HEK293 (cell line): ENCODE data around the gene CLASP1.

Experiments
- CTCF ChIA-PET: fragments of 350-600 bp; formaldehyde crosslinking; extraction: SDS; loops from one replicate; lab custom pipeline; 2021; ENCODE audit warnings: antibody characterized with exemption; lab: Yijun Ruan, JAX
- POLR2A ChIA-PET: fragments of 300-600 bp; formaldehyde crosslinking; extraction: SDS; loops from one replicate; lab custom pipeline; 2020; ENCODE audit warnings: antibody characterized with exemption, inconsistent platforms; lab: Yijun Ruan, JAX
- H3K27ac ChIP-seq: fragments of 200-500 bp; sonication (Bioruptor generic); 2 replicates; pipeline ENCODE4 v1.5.1; 2014; ENCODE audit warnings: low read depth, low read length, control low read depth, inconsistent platforms; ENCODE audit errors: extremely low read depth
- H3K36me3 ChIP-seq, 2 experiments: fragments of 200-500 bp in 1 of 2; sonication (Bioruptor generic) in 1 of 2; 1 replicate in 1 of 2; 2 replicates in 1 of 2; pipeline ENCODE4 v1.5.1; 2014 to 2017; ENCODE audit warnings: inconsistent platforms in 2 of 2, low read length in 2 of 2; ENCODE audit not compliant: control insufficient read depth in 2 of 2, insufficient read depth in 1 of 2
- H3K4me1 ChIP-seq: fragments of 200-500 bp; sonication (Bioruptor generic); 2 replicates; pipeline ENCODE4 v1.5.1; 2014; ENCODE audit warnings: mild to moderate bottlenecking, low read length, inconsistent platforms; ENCODE audit not compliant: control insufficient read depth, insufficient read depth
- H3K4me3 ChIP-seq: 2 replicates; pipeline ENCODE4 v1.5.1; 2011; ENCODE audit warnings: low read depth, mild to moderate bottlenecking, control low read depth, low read length, moderate library complexity
- H3K9me3 ChIP-seq: fragments of 200-500 bp; sonication (Bioruptor generic); 2 replicates; pipeline ENCODE4 v1.5.1; 2014; ENCODE audit warnings: low read depth, low read length, inconsistent platforms; ENCODE audit not compliant: control insufficient read depth, insufficient read depth
- BCL11A ChIP-seq: fragments of 450-650 bp; formaldehyde crosslinking; IDR thresholded peaks from 2 replicates; pipeline ENCODE4 v1.5.1; 2016; ENCODE audit warnings: low read depth, missing biosample characterization, missing genetic modification characterization
- GFI1B ChIP-seq: fragments of 450-650 bp; formaldehyde crosslinking; IDR thresholded peaks from 2 replicates; pipeline ENCODE4 v1.5.1; 2016; ENCODE audit warnings: missing biosample characterization, missing genetic modification characterization
- GLIS2 ChIP-seq: fragments of 450-650 bp; formaldehyde crosslinking; IDR thresholded peaks from 2 replicates; pipeline ENCODE4 v1.5.1; 2016; ENCODE audit warnings: missing biosample characterization, missing genetic modification characterization
- KLF10 ChIP-seq: fragments of 450-650 bp; IDR thresholded peaks from 2 replicates; pipeline ENCODE4 v1.5.1; 2018; ENCODE audit warnings: missing biosample characterization, mild to moderate bottlenecking, missing genetic modification characterization
- YY1 ChIP-seq: fragments of 450-650 bp; formaldehyde crosslinking; IDR thresholded peaks from 2 replicates; pipeline ENCODE4 v1.5.1; 2018; ENCODE audit warnings: missing biosample characterization, missing genetic modification characterization
- ZNF133 ChIP-seq: fragments of 450-650 bp; formaldehyde crosslinking; IDR thresholded peaks from 2 replicates; pipeline ENCODE4 v1.5.1; 2016; ENCODE audit warnings: missing biosample characterization, missing genetic modification characterization
- ZNF19 ChIP-seq: fragments of 450-650 bp; formaldehyde crosslinking; IDR thresholded peaks from 2 replicates; pipeline ENCODE4; 2016; ENCODE audit warnings: missing biosample characterization, missing genetic modification characterization, low read depth
- ZNF544 ChIP-seq: fragments of 450-650 bp; formaldehyde crosslinking; IDR thresholded peaks from 2 replicates; pipeline ENCODE4 v1.5.0; 2017; ENCODE audit warnings: missing biosample characterization, missing genetic modification characterization
- ZNF561 ChIP-seq: fragments of 450-650 bp; IDR thresholded peaks from 2 replicates; pipeline ENCODE4 v1.5.1; 2018; ENCODE audit warnings: missing biosample characterization, missing genetic modification characterization, borderline replicate concordance
- ZNF585B ChIP-seq: fragments of 450-650 bp; formaldehyde crosslinking; IDR thresholded peaks from 2 replicates; pipeline ENCODE4 v1.5.1; 2016; ENCODE audit warnings: missing biosample characterization, missing genetic modification characterization
- ZNF660 ChIP-seq: fragments of 450-650 bp; IDR thresholded peaks from 2 replicates; pipeline ENCODE4 v1.5.1; 2018; ENCODE audit warnings: missing biosample characterization, mild to moderate bottlenecking, missing genetic modification characterization
- TF ChIP-seq, protein P1 (sequence below): fragments of 450-650 bp; formaldehyde crosslinking; IDR thresholded peaks from 2 replicates; pipeline ENCODE4 v1.5.1; 2017; ENCODE audit warnings: missing biosample characterization, missing genetic modification characterization
- TF ChIP-seq, protein P2 (sequence below): fragments of 450-650 bp; formaldehyde crosslinking; IDR thresholded peaks from 2 replicates; pipeline ENCODE4 v1.5.1; 2016; ENCODE audit warnings: missing biosample characterization, missing genetic modification characterization
- TF ChIP-seq, protein P3 (sequence below): fragments of 450-650 bp; formaldehyde crosslinking; IDR thresholded peaks from 2 replicates; pipeline ENCODE4 v1.5.1; 2016; ENCODE audit warnings: missing biosample characterization, missing genetic modification characterization
- TF ChIP-seq, protein P4 (sequence below): fragments of 450-650 bp; formaldehyde crosslinking; IDR thresholded peaks from 2 replicates; pipeline ENCODE4 v1.5.1; 2016; ENCODE audit warnings: missing biosample characterization, missing genetic modification characterization

The CLASP1 gene

DNA sequence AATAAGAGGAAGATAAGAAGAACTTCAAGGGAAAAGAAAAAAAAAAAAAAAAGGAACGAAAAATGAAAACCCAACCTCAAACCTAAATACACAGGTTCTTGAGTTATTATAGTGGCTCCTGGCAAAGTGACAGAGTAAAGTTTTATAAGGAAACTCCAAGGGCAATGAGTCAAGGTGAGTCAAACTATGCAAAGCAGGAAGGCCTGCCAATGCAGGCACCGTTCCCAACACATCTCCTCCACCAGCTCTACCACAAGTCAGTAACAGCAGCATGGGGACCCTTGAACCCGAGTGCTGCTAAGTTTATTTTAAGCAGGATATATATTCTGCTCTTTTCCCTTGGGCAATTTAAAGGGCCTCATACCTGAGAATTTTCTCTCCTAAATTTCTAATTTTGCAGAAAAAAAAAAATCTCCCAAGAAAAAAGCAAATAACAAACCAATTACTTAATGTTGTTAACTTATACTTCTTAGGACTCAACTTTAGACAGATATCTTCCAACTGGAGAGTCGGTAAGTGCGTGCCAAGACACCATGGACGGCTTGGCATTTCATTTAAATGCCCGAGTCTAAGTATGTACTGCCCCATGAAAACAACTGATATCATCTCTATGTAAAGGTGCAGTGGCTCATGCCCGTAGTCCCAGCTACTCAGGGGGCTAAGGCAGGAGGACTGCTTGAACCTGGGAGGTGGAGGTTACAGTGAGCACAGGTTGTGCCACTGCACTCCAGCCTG, 288.5 kb downstream of the CLASP1 start (continued):
- TF ChIP-seq ZNF544 (tag by site-specific recombination): no peak
- TF ChIP-seq, protein P1, sequence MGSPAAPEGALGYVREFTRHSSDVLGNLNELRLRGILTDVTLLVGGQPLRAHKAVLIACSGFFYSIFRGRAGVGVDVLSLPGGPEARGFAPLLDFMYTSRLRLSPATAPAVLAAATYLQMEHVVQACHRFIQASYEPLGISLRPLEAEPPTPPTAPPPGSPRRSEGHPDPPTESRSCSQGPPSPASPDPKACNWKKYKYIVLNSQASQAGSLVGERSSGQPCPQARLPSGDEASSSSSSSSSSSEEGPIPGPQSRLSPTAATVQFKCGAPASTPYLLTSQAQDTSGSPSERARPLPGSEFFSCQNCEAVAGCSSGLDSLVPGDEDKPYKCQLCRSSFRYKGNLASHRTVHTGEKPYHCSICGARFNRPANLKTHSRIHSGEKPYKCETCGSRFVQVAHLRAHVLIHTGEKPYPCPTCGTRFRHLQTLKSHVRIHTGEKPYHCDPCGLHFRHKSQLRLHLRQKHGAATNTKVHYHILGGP: no peak
- TF ChIP-seq BCL11A (tag by site-specific recombination): no peak

DNA sequence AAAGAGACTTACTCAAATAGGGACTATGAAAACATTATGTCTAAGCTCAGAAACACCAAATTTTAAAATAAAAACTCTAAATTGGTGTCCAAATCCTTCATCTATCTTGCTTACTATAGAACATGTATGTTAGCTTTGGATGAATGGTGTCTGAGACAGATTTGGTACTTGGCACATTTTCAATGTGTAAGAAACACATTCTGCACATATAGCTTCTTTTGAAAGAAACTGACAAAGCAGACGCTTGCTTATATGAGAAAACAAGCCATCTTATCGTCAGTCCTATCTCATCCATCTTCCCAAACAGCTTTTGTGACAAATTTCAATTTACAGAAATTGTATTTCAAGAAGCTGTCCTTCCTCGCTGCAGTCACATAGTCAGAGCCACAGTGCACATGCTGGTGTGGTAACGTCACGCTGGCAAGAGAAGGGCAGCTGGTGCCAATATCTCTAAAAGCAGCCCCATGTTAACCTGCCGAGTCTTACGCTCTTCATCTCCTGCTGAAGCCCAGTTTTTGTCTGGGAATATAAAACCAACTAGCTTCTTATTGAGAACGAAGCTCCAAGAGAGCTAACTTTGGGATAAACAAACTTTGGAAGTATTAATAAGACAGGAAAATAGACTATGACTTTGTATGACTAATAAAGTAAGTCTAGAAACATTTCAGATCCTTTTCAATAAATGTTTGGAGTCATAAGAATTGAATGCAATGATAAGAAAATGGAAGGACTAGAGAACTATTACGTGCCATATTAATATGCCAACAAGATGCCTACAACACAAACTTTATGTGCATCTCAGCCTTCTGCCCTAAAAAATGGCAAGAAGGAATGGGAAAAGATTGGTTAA, 289.3 kb downstream of the CLASP1 start:
- POLR2A ChIA-PET: no interaction called here
- no peak for TF ChIP-seq ZNF544 (tag by site-specific recombination)
- TF ChIP-seq, protein P2, sequence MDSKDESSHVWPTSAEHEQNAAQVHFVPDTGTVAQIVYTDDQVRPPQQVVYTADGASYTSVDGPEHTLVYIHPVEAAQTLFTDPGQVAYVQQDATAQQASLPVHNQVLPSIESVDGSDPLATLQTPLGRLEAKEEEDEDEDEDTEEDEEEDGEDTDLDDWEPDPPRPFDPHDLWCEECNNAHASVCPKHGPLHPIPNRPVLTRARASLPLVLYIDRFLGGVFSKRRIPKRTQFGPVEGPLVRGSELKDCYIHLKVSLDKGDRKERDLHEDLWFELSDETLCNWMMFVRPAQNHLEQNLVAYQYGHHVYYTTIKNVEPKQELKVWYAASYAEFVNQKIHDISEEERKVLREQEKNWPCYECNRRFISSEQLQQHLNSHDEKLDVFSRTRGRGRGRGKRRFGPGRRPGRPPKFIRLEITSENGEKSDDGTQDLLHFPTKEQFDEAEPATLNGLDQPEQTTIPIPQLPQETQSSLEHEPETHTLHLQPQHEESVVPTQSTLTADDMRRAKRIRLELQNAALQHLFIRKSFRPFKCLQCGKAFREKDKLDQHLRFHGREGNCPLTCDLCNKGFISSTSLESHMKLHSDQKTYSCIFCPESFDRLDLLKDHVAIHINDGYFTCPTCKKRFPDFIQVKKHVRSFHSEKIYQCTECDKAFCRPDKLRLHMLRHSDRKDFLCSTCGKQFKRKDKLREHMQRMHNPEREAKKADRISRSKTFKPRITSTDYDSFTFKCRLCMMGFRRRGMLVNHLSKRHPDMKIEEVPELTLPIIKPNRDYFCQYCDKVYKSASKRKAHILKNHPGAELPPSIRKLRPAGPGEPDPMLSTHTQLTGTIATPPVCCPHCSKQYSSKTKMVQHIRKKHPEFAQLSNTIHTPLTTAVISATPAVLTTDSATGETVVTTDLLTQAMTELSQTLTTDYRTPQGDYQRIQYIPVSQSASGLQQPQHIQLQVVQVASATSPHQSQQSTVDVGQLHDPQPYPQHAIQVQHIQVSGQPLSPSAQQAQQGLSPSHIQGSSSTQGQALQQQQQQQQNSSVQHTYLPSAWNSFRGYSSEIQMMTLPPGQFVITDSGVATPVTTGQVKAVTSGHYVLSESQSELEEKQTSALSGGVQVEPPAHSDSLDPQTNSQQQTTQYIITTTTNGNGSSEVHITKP (tag by site-specific recombination): no peak
- TF ChIP-seq ZNF561 (tag by site-specific recombination): no peak
- TF ChIP-seq GLIS2 (tag by site-specific recombination): no peak
- TF ChIP-seq ZNF19 (tag by site-specific recombination): no peak
- TF ChIP-seq, protein P3, sequence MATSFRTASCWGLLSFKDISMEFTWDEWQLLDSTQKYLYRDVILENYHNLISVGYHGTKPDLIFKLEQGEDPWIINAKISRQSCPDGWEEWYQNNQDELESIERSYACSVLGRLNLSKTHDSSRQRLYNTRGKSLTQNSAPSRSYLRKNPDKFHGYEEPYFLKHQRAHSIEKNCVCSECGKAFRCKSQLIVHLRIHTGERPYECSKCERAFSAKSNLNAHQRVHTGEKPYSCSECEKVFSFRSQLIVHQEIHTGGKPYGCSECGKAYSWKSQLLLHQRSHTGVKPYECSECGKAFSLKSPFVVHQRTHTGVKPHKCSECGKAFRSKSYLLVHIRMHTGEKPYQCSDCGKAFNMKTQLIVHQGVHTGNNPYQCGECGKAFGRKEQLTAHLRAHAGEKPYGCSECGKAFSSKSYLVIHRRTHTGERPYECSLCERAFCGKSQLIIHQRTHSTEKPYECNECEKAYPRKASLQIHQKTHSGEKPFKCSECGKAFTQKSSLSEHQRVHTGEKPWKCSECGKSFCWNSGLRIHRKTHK (tag by site-specific recombination): no peak
- TF ChIP-seq ZNF660 (tag by site-specific recombination): no peak
- TF ChIP-seq, protein P4, sequence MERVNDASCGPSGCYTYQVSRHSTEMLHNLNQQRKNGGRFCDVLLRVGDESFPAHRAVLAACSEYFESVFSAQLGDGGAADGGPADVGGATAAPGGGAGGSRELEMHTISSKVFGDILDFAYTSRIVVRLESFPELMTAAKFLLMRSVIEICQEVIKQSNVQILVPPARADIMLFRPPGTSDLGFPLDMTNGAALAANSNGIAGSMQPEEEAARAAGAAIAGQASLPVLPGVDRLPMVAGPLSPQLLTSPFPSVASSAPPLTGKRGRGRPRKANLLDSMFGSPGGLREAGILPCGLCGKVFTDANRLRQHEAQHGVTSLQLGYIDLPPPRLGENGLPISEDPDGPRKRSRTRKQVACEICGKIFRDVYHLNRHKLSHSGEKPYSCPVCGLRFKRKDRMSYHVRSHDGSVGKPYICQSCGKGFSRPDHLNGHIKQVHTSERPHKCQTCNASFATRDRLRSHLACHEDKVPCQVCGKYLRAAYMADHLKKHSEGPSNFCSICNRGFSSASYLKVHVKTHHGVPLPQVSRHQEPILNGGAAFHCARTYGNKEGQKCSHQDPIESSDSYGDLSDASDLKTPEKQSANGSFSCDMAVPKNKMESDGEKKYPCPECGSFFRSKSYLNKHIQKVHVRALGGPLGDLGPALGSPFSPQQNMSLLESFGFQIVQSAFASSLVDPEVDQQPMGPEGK (tag by site-specific recombination): no peak
- TF ChIP-seq ZNF585B: no peak
- no peak for TF ChIP-seq KLF10 (tag by site-specific recombination)
- no peak for TF ChIP-seq YY1
- no peak for TF ChIP-seq GFI1B (tag by site-specific recombination)
- TF ChIP-seq ZNF133: no peak
- TF ChIP-seq, all 188 proteins: peak for 0

More for the DNA sequence above, 289.3 kb downstream of the CLASP1 start:
- H3K9me3 ChIP-seq: no peaks in the 10 kb centered on the region
- CTCF ChIA-PET: interaction anchor here (0.6 to 6.9 kb wide), 8 partner anchors 17 to 284 kb away, joined by 3 to 128 read pairs (median 4); no protein-coding TSS in a partner anchor
- H3K27ac ChIP-seq: no peak overlapping the region
- no peak overlapping the region for H3K4me3 ChIP-seq
- H3K4me1 ChIP-seq: peaks cover 3% of the 10 kb centered on the region; the same call in 1 of the 2 replicates
- peaks cover 0 to 69% of the 10 kb centered on the region in 2 experiments; a peak in 1 of 3 replicates for H3K36me3 ChIP-seq
